ENCODE data around the gene FHIP2A.
"Not testable (repeated sequence)": the region's sequence is repeated elsewhere in the genome, so short reads cannot be mapped to it uniquely, and the experiment has no call there.

Gene FHIP2A

DNA sequence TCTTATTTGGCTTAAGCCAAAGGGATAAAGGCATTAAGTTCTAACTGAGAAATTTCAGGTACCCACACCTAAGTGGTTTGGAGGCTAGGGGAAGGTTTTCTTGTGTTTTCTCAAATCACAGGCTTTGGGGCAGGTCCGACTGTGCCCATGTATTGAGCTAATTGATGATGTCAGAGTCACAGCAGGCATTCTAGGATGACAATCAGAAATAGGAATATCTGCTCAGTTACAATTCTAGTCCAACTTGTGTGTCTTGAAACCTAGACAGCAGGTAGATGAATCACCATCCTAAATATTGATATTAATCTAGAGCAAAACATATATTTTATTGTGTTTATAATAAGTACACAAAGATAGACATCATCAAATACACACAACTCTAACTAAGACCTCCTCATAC is 2.3 kb upstream of the FHIP2A start:
- no peak for DNase-seq (ENCODE audit: low spot score)

DNA sequence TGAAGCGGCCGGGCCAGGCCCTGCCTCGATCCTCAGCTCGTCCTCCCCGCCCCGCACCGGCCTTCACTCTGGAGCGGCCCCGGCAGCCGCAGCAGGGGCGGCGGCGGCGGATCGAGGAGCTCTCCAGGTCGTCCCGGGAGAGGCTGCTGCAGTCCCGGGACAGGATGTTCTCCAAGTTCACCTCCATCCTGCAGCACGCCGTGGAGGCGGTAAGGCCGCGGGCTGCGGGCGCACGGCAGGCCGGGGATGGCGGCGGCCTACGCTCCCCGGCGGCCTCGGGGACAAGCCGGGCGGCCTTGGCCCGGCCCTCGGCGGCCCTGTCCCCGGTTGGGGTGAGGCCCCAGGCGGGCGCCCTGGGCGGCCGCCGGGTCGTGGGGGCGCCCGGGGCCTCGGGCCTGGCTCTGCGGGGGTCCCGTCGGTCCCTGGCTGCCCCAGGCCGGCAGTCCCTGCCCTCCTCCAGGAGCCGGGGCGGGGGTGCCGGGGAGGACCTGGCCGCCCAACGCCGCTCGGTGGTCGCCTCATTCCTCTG is 399 bp downstream of the FHIP2A start:
- DNase-seq (ENCODE audit: low spot score) = no peak

- peak; percentile 82 for DNase-seq (ENCODE audit: low spot score)
Measured at GRCh38 chr10:114822444-114823076, 980 bp downstream of the FHIP2A start.

DNA sequence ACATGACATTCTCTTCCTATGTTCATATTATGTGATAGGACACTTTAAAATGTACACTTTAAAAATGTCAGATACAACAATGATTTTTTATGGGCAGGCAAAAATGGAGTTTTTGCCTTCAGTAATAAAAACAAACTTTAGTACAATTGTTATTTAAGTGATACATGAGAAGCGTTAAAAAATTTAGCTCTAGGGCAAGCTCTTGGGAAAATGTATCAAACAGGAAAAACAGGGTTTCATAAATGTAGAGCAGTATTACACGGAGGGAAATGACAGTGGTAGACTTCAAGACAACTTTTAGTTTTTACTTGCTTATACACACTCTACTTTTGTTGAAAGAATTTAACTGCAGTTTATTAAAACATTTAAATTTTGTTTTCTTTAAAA is 1.5 kb downstream of the FHIP2A start:
- DNase-seq (ENCODE audit: low spot score) = no peak

DNA sequence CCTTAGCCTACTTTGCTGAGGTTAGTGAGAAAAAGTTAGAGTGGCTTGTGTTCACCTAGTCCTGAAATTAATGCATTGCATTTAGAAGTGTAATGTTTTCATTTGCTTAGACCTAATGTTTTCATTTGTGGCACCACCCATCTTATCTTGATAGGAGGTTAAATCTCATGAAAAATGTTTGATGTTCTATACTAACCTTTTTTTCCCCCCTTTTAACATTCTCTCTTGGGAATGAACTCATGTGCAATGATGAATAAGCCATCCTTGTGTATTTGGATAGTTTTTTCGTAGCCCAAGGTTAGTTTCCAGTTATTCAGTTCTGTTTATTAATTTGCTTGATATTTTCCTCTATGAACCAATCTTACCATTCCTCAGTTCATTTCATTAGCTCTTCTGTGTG is 2.8 kb downstream of the FHIP2A start:
- no peak for DNase-seq (ENCODE audit: low spot score)

DNA sequence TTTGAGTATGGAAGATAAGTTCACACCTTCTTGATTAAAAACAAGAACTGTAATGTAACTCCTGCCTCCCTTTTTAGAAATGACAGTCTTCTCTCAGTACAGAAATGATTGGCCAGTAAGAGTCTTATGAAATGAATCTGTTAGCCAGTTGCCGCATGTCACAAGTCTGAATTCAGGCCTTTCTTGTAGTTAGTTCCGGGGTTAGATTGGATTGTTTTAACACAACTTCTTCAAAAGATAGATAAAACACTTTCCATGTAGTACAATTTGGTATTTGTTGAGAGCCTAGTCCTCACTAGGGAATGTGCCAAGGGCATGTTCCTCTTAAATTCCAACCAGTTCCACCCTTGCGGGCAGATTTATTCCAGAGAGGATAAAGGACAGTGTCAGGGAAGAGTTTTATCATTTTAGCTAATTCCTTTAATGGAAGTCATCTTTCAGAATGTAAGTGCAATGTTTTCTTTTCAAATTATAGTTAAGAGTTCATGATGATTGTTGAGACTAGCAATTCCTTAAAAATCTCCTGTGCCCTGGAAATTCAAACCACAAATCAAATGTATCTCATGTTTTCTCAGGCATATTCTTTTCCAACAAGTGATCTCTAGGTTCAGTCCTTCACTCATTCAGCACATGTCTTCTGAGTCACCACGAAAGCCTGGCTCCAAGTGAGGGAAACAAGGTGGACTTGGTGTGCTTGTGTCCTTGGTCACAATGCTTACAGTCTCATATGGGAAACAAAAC is 4.1 kb downstream of the FHIP2A start:
- DNase-seq (ENCODE audit: low spot score) = no peak

DNA sequence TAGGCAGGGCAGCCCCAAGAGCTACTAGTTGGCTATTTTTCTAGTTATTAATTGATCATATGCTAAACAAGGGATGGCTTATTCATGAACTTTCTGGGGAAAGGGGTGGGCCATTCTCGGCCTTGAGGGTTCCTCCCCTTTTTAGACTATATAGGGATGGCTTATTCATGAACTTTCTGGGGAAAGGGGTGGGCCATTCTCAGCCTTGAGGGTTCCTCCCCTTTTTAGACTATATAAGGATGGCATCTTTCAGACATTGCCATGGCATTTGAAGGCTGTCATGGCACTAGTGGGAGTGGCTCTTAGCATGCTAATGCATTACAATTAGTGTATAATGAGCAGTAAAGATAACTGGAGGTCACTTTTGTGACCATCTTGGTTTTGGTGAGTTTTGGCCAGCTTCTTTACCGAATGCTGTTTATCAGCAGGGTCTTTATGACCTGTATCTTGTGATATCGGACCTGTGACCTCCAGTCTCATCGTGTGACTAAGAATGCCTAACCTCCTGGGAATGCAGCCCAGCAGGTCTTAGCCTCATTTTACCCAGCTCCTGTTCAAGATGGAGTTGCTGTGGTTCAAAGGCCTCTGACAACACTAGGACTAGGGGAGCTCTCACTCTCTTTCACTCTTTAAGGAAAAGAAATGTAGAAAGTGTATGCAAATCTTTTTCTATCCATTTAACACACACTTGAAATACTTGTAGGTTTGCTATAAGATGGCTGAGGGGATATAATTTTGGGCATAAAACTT is 7.8 kb downstream of the FHIP2A start:
- no peak for DNase-seq (ENCODE audit: low spot score)

- DNase-seq (ENCODE audit: low spot score) = no peak
Measured at GRCh38 chr10:114831186-114831867, 9.7 kb downstream of the FHIP2A start.

- DNase-seq (ENCODE audit: low spot score) = no peak
Measured at GRCh38 chr10:114837690-114838089, 16.1 kb downstream of the FHIP2A start.

GRCh38 chr10:114839901-114840300 is 18.3 kb downstream of the FHIP2A start:
- DNase-seq (ENCODE audit: low spot score) = no peak

DNA sequence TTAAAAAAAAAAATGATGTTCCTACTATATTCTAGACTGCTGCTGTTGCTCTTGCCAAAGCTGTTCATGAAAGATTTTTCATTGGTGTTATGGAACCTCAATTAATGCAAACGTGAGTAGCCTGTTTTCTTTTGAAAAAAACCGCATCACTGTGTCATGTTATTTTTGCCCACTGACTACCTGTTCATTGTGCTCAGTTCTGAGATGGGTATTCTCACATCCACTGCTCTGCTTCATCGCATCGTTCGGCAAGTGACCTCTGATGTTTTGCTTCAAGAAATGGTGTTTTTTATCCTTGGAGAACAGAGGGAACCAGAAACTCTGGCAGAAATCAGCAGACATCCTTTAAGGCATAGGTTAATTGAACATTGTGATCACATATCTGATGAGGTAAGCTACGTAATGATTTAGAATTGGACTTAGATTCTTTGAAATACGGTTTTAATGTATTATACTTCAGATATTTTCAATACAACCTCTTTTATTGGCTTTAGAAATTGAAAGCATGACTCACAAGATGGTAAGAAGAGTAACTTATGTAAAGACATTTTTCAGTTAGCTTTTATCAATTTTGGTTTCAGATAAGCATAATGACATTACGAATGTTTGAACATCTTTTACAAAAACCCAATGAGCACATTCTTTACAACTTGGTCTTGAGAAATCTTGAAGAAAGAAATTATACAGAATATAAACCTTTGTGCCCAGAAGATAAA is 24.6 kb downstream of the FHIP2A start:
- DNase-seq (ENCODE audit: low spot score) = no peak

DNA sequence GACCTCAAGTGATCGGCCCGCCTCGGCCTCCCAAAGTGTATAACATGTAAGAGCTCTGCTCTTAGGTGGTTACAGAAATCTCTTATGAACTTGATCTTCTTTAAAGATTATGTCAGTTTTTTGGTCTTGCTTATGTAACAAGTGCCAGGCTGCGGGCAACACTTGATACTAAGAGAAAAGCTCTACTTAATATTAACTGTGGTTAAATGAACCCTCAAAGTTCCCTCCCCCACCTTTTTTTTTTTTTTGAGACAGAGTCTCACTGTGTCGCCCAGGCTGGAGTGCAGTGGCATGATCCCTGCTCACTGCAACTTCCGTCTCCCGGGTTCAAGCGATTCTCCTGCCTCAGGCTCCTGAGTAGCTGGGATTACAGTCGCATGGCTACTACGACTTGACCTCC is 25.9 kb downstream of the FHIP2A start:
- DNase-seq (ENCODE audit: low spot score) = not testable (repeated sequence)

- DNase-seq (ENCODE audit: low spot score) = no peak
Measured at GRCh38 chr10:114849674-114850073, 28.1 kb downstream of the FHIP2A start.

GRCh38 chr10:114850126-114850525 is 28.5 kb downstream of the FHIP2A start:
- no peak for DNase-seq (ENCODE audit: low spot score)

- no peak for DNase-seq (ENCODE audit: low spot score)
Measured at GRCh38 chr10:114851336-114851735, 29.8 kb downstream of the FHIP2A start.

GRCh38 chr10:114852197-114852596 is 30.6 kb downstream of the FHIP2A start:
- DNase-seq (ENCODE audit: low spot score) = no peak

DNA sequence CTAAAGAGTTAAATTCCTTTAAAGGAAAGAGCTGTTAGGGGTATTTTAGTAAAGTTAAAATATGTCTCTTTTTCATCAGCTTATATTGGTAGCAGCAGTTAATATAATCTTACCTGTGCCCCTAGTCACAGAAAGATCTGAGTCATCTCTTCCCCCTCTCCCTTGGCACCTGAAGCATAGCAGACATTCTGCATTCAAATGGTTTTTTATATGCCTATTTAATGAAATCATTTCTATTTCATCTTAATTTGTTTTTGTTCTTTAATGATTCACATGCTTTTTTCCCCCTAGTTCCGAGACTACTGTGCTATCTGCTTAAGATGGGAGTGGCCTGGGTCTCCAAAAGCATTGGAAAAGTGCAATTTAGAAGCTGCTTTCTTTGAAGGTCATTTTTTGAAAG is 33.3 kb downstream of the FHIP2A start:
- no peak for DNase-seq (ENCODE audit: low spot score)

DNA sequence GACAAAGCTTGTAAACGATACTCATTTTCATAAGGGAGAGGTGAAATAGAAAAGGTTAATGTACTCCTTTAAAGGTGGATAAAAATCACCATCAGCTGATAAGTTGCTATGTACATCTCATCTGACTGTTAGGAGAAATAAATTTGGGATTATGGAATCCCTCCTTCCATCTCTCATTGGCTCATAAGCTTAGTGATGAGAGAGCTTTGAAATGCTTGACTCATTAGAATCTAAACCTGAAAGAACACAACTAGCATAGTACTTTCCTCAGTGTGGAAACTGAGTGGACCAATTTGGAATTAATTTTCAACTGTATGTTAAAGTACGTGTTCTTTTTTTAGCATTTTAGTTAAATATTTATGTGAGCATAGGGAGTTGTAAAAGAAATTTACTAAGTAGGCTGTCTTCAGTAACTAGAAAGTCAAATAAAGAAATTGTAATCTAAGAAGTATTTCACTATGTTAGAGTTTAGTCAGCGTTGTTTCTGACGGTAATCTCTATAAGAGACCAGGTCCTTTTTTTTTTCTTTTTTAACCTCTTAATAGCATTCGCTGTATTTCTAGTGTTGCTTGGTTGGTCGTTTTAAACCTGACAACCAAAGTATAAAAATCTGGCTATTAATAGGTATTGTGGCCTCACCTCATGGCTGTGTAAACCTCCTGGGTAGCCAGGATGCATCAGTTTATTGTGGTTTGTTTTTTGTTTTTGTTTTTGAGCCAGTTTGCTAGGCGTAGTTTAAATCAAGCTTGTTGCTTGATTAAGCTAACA is 34.4 kb downstream of the FHIP2A start:
- DNase-seq (ENCODE audit: low spot score) = no peak

DNA sequence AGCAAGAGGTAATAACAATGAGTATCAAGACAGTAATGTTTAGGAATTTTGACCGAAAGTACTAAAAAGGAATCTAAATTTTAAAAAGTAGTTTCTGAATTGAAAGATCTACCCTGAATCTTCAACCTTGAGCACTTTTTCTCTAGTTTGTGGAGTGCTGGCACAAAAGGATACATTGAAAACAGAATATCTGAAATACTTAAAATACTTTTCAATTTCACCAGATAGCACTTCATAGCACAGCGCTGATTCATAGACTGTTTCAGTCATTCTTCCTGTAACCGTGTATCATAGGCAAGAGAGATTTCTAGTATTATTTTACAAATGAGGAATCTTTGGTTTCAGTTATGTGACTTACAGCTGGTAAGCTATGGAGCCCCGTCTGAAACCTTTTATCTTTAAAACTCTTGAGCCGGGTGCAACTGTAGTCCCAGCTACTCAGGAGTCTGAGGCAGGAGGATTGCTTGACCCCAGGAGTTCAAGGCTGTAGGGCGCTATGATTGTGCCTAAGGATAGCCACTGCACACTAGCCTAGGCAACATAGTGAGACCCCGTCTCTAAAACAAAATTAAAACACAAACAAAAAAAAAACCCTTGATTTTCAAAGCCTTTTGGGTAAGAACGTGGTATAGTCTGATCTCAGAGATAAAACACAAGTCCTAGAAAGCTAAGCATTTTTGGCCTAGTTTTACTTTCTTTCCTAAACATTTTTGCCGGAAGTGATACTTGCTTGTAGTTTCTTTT is 35.1 kb downstream of the FHIP2A start:
- no peak for DNase-seq (ENCODE audit: low spot score)

DNA sequence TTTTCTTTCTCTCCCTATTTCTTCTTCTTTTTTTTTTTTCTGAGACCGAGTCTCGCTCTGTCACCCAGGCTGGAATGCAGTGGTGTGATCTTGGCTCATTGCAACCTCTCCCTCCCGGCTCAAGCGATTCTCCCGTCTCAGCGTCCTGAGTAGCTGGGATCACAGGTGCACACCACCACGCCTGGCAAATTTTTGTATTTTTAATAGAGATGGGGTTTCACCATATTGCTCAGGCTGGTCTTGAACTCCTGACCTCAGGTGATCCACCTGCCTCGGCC is 35.6 kb downstream of the FHIP2A start:
- not testable (repeated sequence) for DNase-seq (ENCODE audit: low spot score)

Data from hematopoietic multipotent progenitor cell treated with erythropoietin and hydrocortisone succinate and interleukin-3 and kit ligand, for 17 days (in vitro differentiated cells).